K562 (cell line): Measurements from ENCODE around the gene SAMM50. TPM values are rescaled to one million over a fixed set of nuclear protein-coding genes. Genes with fewer than 3 reads are reported as not detected.

Experiments used
- CBX2 ChIP-seq: fragments of 200-600 bp; sonication (generic); IDR thresholded peaks from one replicate; pipeline ENCODE4 v1.6.1; 2012; ENCODE audit warnings: mild to moderate bottlenecking, low read length, inconsistent platforms; ENCODE audit not compliant: insufficient read depth, poor library complexity, severe bottlenecking
- ELF1 ChIP-seq: fragments of 200-800 bp; sonication (Bioruptor generic); IDR thresholded peaks from 2 replicates; pipeline ENCODE4 v1.6.1; 2016; ENCODE audit warnings: missing genetic modification characterization, missing compliant biosample characterization
- FOXJ3 ChIP-seq: sonication (generic); formaldehyde crosslinking; IDR thresholded peaks from 2 replicates; pipeline ENCODE4 v1.4.0; 2020; ENCODE audit warnings: mild to moderate bottlenecking, missing genetic modification reagents
- GTF2A2 ChIP-seq: IDR thresholded peaks from 2 replicates; pipeline ENCODE4 v1.6.1; 2016; ENCODE audit warnings: mild to moderate bottlenecking, missing genetic modification characterization, missing compliant biosample characterization
- IRF2 ChIP-seq: sonication (generic); formaldehyde crosslinking; IDR thresholded peaks from 2 replicates; pipeline ENCODE4 v1.8.1; 2022; ENCODE audit warnings: mild to moderate bottlenecking, missing genetic modification reagents
- SMAD2 ChIP-seq: fragments of 150-350 bp; IDR thresholded peaks from 2 replicates; pipeline ENCODE4 v1.6.1; 2014; ENCODE audit warnings: low read depth, mild to moderate bottlenecking, low read length
- ZBTB1 ChIP-seq: sonication (generic); formaldehyde crosslinking; IDR thresholded peaks from 2 replicates; pipeline ENCODE4 v1.8.1; 2023; ENCODE audit warnings: missing genetic modification reagents, low read depth, mild to moderate bottlenecking, borderline replicate concordance
- ZC3H4 ChIP-seq: sonication (generic); formaldehyde crosslinking; IDR thresholded peaks from 2 replicates; pipeline ENCODE4 v1.9.0; 2021; ENCODE audit warnings: missing genetic modification reagents, borderline replicate concordance
- ZNF77 ChIP-seq: fragments of 250-450 bp; sonication (Bioruptor Pico); IDR thresholded peaks from 2 replicates; pipeline ENCODE4 v1.5.0; 2020
- polyA plus RNA-seq, 8 experiments: library from polyadenylated mRNA; depleted of rRNA in 4 of 8; stranded (reverse) in 5 of 8; unstranded in 3 of 8; fragments of >200 nt; fragmentation: Nextera tagmentation in 2 of 8; fragmentation: Illumina TruSeq in 1 of 8; extraction: Ambion mirVana in 2 of 8; extraction: Trizol in 1 of 8; gene quantifications; 2 replicates each; pipeline versions ENCODE4 v1.2.1 to v1.2.3, GENCODE V29; 2011 to 2014; ENCODE audit warnings: inconsistent platforms in 1 of 8, missing spikeins in 1 of 8
- total RNA-seq, 7 experiments: library from RNA; depleted of rRNA in 6 of 7; stranded (reverse); fragments of >200 nt in 6 of 7; fragmentation: Illumina TruSeq in 2 of 7; extraction: Trizol in 2 of 7; gene quantifications; 2 replicates each; pipeline versions ENCODE4 v1.2.1 to v1.2.3, GENCODE V29; 2011 to 2021; ENCODE audit warnings: low replicate concordance in 1 of 7
- TF ChIP-seq, protein P1 (sequence below): sonication (generic); formaldehyde crosslinking; IDR thresholded peaks from 2 replicates; pipeline ENCODE4 v1.8.1; 2023; ENCODE audit warnings: missing genetic modification reagents, mild to moderate bottlenecking, borderline replicate concordance
- TF ChIP-seq, protein P2 (sequence below): sonication (generic); formaldehyde crosslinking; IDR thresholded peaks from 2 replicates; pipeline ENCODE4 v1.8.1; 2023; ENCODE audit warnings: mild to moderate bottlenecking, missing genetic modification reagents, moderate library complexity
- TF ChIP-seq, protein P3 (sequence below): fragments of 450-650 bp; IDR thresholded peaks from one replicate; pipeline ENCODE4 v1.6.1; 2018; ENCODE audit warnings: mild to moderate bottlenecking, moderate library complexity; ENCODE audit not compliant: partially characterized antibody
- TF ChIP-seq, protein P4 (sequence below): IDR thresholded peaks from 3 replicates; pipeline ENCODE4 v1.6.1; 2011; ENCODE audit warnings: borderline replicate concordance, mild to moderate bottlenecking, moderate library complexity; ENCODE audit not compliant: insufficient read length; ENCODE audit errors: extremely low read depth
- TF ChIP-seq, protein P5 (sequence below), 2 experiments: fragments of 450-650 bp; IDR thresholded peaks; 2 replicates each; pipeline ENCODE4 v1.6.1; 2016

SAMM50 gene
- total and polyA plus RNA-seq, 9 of the 15 experiments (the other 6 are each of a cell fraction or from before 2014, with no cell fraction given), result 14.6 to 49.3 (median 38.1) TPM

DNA sequence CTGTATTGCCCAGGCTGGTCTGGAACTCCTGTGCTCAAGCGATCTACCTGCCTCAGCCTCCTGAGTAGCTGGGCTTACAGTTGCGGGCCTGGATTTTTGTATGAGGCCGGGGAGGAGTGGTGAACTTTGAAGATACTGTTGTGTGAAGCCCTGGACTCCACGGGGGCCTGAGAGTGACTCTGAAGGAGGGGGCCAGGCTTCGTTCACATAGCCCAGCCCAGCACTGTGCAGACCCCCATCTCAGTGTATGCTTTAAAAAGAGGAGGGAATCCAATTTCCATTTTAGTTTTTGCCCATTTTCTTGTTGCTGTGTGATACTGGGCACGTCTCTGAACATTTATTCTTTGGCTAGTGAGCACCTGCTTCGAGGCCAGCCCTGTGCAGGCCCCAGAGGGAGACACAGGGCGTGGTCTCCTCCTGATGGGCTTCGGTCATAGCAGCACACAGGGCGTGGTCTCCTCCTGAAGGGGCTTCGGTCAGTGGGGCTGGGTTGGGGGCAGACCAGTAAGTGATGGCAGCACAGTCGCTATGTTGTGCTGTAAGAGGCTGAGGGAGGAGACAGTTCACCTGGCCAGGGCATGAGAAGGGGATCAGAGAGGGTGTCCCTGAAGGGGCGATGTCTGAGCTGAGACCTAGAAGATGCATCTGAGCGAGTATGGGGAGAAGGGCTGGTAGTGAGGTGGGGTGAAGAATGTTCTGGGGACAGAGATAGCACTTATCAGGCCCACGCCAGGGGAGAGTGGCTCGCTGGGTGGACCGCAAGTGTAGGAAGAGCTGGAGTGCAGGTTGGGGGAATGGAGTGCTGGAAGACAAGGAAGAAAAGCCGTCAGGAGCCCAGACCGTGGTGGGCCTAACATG is 14.0 kb downstream of the SAMM50 start (continued):
- TF ChIP-seq, protein P1, sequence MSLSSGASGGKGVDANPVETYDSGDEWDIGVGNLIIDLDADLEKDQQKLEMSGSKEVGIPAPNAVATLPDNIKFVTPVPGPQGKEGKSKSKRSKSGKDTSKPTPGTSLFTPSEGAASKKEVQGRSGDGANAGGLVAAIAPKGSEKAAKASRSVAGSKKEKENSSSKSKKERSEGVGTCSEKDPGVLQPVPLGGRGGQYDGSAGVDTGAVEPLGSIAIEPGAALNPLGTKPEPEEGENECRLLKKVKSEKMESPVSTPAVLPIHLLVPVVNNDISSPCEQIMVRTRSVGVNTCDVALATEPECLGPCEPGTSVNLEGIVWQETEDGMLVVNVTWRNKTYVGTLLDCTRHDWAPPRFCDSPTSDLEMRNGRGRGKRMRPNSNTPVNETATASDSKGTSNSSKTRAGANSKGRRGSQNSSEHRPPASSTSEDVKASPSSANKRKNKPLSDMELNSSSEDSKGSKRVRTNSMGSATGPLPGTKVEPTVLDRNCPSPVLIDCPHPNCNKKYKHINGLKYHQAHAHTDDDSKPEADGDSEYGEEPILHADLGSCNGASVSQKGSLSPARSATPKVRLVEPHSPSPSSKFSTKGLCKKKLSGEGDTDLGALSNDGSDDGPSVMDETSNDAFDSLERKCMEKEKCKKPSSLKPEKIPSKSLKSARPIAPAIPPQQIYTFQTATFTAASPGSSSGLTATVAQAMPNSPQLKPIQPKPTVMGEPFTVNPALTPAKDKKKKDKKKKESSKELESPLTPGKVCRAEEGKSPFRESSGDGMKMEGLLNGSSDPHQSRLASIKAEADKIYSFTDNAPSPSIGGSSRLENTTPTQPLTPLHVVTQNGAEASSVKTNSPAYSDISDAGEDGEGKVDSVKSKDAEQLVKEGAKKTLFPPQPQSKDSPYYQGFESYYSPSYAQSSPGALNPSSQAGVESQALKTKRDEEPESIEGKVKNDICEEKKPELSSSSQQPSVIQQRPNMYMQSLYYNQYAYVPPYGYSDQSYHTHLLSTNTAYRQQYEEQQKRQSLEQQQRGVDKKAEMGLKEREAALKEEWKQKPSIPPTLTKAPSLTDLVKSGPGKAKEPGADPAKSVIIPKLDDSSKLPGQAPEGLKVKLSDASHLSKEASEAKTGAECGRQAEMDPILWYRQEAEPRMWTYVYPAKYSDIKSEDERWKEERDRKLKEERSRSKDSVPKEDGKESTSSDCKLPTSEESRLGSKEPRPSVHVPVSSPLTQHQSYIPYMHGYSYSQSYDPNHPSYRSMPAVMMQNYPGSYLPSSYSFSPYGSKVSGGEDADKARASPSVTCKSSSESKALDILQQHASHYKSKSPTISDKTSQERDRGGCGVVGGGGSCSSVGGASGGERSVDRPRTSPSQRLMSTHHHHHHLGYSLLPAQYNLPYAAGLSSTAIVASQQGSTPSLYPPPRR (CRISPR knock-in tag), result no peak
- TF ChIP-seq SMAD2, result no peak
- TF ChIP-seq ZBTB1, result no peak
- TF ChIP-seq GTF2A2 (tag), result no peak
- TF ChIP-seq ZNF77, result no peak
- TF ChIP-seq, protein P2, sequence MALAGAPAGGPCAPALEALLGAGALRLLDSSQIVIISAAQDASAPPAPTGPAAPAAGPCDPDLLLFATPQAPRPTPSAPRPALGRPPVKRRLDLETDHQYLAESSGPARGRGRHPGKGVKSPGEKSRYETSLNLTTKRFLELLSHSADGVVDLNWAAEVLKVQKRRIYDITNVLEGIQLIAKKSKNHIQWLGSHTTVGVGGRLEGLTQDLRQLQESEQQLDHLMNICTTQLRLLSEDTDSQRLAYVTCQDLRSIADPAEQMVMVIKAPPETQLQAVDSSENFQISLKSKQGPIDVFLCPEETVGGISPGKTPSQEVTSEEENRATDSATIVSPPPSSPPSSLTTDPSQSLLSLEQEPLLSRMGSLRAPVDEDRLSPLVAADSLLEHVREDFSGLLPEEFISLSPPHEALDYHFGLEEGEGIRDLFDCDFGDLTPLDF (CRISPR knock-in tag), result no peak
- TF ChIP-seq, protein P3, sequence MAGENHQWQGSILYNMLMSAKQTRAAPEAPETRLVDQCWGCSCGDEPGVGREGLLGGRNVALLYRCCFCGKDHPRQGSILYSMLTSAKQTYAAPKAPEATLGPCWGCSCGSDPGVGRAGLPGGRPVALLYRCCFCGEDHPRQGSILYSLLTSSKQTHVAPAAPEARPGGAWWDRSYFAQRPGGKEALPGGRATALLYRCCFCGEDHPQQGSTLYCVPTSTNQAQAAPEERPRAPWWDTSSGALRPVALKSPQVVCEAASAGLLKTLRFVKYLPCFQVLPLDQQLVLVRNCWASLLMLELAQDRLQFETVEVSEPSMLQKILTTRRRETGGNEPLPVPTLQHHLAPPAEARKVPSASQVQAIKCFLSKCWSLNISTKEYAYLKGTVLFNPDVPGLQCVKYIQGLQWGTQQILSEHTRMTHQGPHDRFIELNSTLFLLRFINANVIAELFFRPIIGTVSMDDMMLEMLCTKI, result no peak
- no peak for TF ChIP-seq FOXJ3 (CRISPR knock-in tag)
- no peak for TF ChIP-seq CBX2
- no peak for TF ChIP-seq ELF1 (tag)
- TF ChIP-seq IRF2 (CRISPR knock-in tag), result no peak
- TF ChIP-seq, protein P4, sequence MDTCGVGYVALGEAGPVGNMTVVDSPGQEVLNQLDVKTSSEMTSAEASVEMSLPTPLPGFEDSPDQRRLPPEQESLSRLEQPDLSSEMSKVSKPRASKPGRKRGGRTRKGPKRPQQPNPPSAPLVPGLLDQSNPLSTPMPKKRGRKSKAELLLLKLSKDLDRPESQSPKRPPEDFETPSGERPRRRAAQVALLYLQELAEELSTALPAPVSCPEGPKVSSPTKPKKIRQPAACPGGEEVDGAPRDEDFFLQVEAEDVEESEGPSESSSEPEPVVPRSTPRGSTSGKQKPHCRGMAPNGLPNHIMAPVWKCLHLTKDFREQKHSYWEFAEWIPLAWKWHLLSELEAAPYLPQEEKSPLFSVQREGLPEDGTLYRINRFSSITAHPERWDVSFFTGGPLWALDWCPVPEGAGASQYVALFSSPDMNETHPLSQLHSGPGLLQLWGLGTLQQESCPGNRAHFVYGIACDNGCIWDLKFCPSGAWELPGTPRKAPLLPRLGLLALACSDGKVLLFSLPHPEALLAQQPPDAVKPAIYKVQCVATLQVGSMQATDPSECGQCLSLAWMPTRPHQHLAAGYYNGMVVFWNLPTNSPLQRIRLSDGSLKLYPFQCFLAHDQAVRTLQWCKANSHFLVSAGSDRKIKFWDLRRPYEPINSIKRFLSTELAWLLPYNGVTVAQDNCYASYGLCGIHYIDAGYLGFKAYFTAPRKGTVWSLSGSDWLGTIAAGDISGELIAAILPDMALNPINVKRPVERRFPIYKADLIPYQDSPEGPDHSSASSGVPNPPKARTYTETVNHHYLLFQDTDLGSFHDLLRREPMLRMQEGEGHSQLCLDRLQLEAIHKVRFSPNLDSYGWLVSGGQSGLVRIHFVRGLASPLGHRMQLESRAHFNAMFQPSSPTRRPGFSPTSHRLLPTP, result no peak
- TF ChIP-seq, protein P5, sequence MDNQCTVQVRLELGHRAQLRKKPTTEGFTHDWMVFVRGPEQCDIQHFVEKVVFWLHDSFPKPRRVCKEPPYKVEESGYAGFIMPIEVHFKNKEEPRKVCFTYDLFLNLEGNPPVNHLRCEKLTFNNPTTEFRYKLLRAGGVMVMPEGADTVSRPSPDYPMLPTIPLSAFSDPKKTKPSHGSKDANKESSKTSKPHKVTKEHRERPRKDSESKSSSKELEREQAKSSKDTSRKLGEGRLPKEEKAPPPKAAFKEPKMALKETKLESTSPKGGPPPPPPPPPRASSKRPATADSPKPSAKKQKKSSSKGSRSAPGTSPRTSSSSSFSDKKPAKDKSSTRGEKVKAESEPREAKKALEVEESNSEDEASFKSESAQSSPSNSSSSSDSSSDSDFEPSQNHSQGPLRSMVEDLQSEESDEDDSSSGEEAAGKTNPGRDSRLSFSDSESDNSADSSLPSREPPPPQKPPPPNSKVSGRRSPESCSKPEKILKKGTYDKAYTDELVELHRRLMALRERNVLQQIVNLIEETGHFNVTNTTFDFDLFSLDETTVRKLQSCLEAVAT (IDR thresholded peaks at IDR 0.05), result peak; percentile 59 to 97; a peak in 3 of 4 replicates
- no peak for TF ChIP-seq ZC3H4 (CRISPR knock-in tag)
